NCI-H2196 treated with DMSO at 0.1 percent for 48 hours (cell line): Measurements from ENCODE around the gene ITGA4.
"Not testable (repeated sequence)": the region's sequence is repeated elsewhere in the genome, so short reads cannot be mapped to it uniquely, and the experiment has no call there.

Source experiments
- DNase-seq: peaks from one replicate; lab custom pipeline; 2025; ENCODE audit not compliant: unreplicated experiment; lab: John Stamatoyannopoulos, UW

ITGA4 gene

GRCh38 chr2:181457121-181457740 is at the start of gene ITGA4:
Gene ITGA4, plus strand, starts transcription at chr2:181457386. Its CDS starts 269 bp downstream, at chr2:181457655.
- DNase-seq, result no peak

- no peak for DNase-seq
Measured at GRCh38 chr2:181408861-181409260, 48.3 kb upstream of the ITGA4 start.

- no peak for DNase-seq
Measured at GRCh38 chr2:181411105-181411849, 45.9 kb upstream of the ITGA4 start.

GRCh38 chr2:181419129-181419855 is 37.9 kb upstream of the ITGA4 start:
- no peak for DNase-seq

- no peak for DNase-seq
Measured at GRCh38 chr2:181420259-181421130, 36.7 kb upstream of the ITGA4 start.

- DNase-seq, result no peak
Measured at GRCh38 chr2:181421131-181421458, 36.1 kb upstream of the ITGA4 start.

GRCh38 chr2:181421464-181421863 is 35.7 kb upstream of the ITGA4 start:
- no peak for DNase-seq

- no peak for DNase-seq
Measured at GRCh38 chr2:181426672-181427071, 30.5 kb upstream of the ITGA4 start.

GRCh38 chr2:181430406-181431118 is 26.6 kb upstream of the ITGA4 start:
- no peak for DNase-seq

GRCh38 chr2:181431674-181432073 is 25.5 kb upstream of the ITGA4 start:
- no peak for DNase-seq

GRCh38 chr2:181438261-181438660 is 18.9 kb upstream of the ITGA4 start:
- no peak for DNase-seq

GRCh38 chr2:181440344-181440743 is 16.8 kb upstream of the ITGA4 start:
- no peak for DNase-seq

GRCh38 chr2:181440919-181441318 is 16.3 kb upstream of the ITGA4 start:
- no peak for DNase-seq

- DNase-seq, result no peak
Measured at GRCh38 chr2:181441670-181442069, 15.5 kb upstream of the ITGA4 start.

GRCh38 chr2:181444654-181445053 is 12.5 kb upstream of the ITGA4 start:
- DNase-seq, result no peak

GRCh38 chr2:181446985-181447384 is 10.2 kb upstream of the ITGA4 start:
- no peak for DNase-seq

- not testable (repeated sequence) for DNase-seq
Measured at GRCh38 chr2:181449278-181449677, 7.9 kb upstream of the ITGA4 start.

GRCh38 chr2:181454686-181455450 is 2.3 kb upstream of the ITGA4 start:
- no peak for DNase-seq

- no peak for DNase-seq
Measured at GRCh38 chr2:181456660-181457120, 496 bp upstream of the ITGA4 start.
